CD4-positive, alpha-beta memory T cell (primary cell): Measurements from ENCODE around the gene SLC16A4. TPM values are rescaled to one million over a fixed set of nuclear protein-coding genes. Genes with fewer than 3 reads are reported as not detected.
"Not testable (repeated sequence)": the region's sequence is repeated elsewhere in the genome, so short reads cannot be mapped to it uniquely, and the experiment has no call there.

ENCODE experiments used
- CTCF ChIA-PET: fragments of 350-600 bp; sonication (Branson Sonifier 250); formaldehyde crosslinking; loops from one replicate; lab custom pipeline; 2021; ENCODE audit warnings: inconsistent platforms; ENCODE audit not compliant: partially characterized antibody; lab: Charles Lee
- POLR2A ChIA-PET: fragments of 350-600 bp; sonication (Branson Sonifier 250); formaldehyde crosslinking; loops from one replicate; lab custom pipeline; 2021; ENCODE audit not compliant: partially characterized antibody; lab: Charles Lee
- DNase-seq, 5 donors: peaks; one replicate each; pipeline versions ENCODE4 v3.0.0 to v3.0.0-alpha.2; 2020 to 2022; ENCODE audit warnings: mixed read lengths in 1 of 5
- H3K27ac ChIP-seq: one replicate; pipeline ENCODE4 v1.7.0; 2013; ENCODE audit warnings: low read depth, low read length
- H3K27me3 ChIP-seq: 2 replicates; pipeline ENCODE4 v1.7.0; 2013; ENCODE audit warnings: mild to moderate bottlenecking, low read length, moderate library complexity; ENCODE audit not compliant: insufficient read depth
- H3K36me3 ChIP-seq: 2 replicates; pipeline ENCODE4 v1.7.0; 2013; ENCODE audit warnings: mild to moderate bottlenecking, low read length, moderate library complexity; ENCODE audit not compliant: insufficient read depth
- H3K4me1 ChIP-seq: 2 replicates; pipeline ENCODE4 v1.7.0; 2013; ENCODE audit warnings: mild to moderate bottlenecking, low read length, moderate library complexity; ENCODE audit not compliant: insufficient read depth
- H3K4me3 ChIP-seq, 2 donors: one replicate each; pipeline ENCODE4 v1.7.0; 2013; ENCODE audit warnings: low read length in 2 of 2, mild to moderate bottlenecking in 1 of 2
- H3K9me3 ChIP-seq, 2 donors: one replicate each; pipeline ENCODE4 v1.7.0; 2013; ENCODE audit warnings: low read length in 2 of 2, control low read depth in 1 of 2; ENCODE audit not compliant: control insufficient read depth in 1 of 2
- H3K27ac Mint-ChIP-seq, 7 donors: one replicate each; pipeline ENCODE4 v1.8.0; 2020 to 2021; ENCODE audit warnings: mixed read lengths in 7 of 7, mild to moderate bottlenecking in 6 of 7, inconsistent platforms in 3 of 7, moderate library complexity in 3 of 7
- H3K27me3 Mint-ChIP-seq, 2 donors: one replicate each; pipeline ENCODE4 v1.8.0; 2020 to 2021; ENCODE audit warnings: mixed read lengths in 2 of 2
- H3K36me3 Mint-ChIP-seq, 2 donors: one replicate each; pipeline ENCODE4 v1.8.0; 2020 to 2021; ENCODE audit warnings: mixed read lengths in 2 of 2, inconsistent platforms in 1 of 2, mild to moderate bottlenecking in 1 of 2
- H3K4me1 Mint-ChIP-seq, 4 donors: one replicate each; pipeline ENCODE4 v1.8.0; 2020 to 2021; ENCODE audit warnings: mixed read lengths in 4 of 4, mild to moderate bottlenecking in 1 of 4
- H3K4me3 Mint-ChIP-seq, 8 donors: one replicate each; pipeline ENCODE4 v1.8.0; 2020 to 2021; ENCODE audit warnings: mixed read lengths in 8 of 8, mild to moderate bottlenecking in 7 of 8, moderate library complexity in 6 of 8, inconsistent platforms in 3 of 8
- H3K9me3 Mint-ChIP-seq, 8 donors: one replicate each; pipeline ENCODE4 v1.8.0; 2020 to 2021; ENCODE audit warnings: mixed read lengths in 8 of 8, mild to moderate bottlenecking in 5 of 8, inconsistent platforms in 3 of 8, moderate library complexity in 1 of 8
- intact Hi-C: fragments of 100-400 bp; cut with micrococcal nuclease; formaldehyde crosslinking; loops from one replicate; pipeline ENCODE4 v1.15.1; 2023
- polyA plus RNA-seq, 2 donors: library from polyadenylated mRNA; unstranded; fragments of 300-500 nt; fragmentation: Illumina TruSeq; gene quantifications; one replicate each; pipeline ENCODE4 v1.2.3, GENCODE V29; 2021
- total RNA-seq, 2 experiments: library from RNA; stranded (reverse); gene quantifications; one replicate each; pipeline ENCODE4 v1.2.3, GENCODE V29; 2021

Gene SLC16A4
- total and polyA plus RNA-seq, 4 experiments from 2014 or later: 0.29 to 0.90 (median 0.56) TPM

DNA sequence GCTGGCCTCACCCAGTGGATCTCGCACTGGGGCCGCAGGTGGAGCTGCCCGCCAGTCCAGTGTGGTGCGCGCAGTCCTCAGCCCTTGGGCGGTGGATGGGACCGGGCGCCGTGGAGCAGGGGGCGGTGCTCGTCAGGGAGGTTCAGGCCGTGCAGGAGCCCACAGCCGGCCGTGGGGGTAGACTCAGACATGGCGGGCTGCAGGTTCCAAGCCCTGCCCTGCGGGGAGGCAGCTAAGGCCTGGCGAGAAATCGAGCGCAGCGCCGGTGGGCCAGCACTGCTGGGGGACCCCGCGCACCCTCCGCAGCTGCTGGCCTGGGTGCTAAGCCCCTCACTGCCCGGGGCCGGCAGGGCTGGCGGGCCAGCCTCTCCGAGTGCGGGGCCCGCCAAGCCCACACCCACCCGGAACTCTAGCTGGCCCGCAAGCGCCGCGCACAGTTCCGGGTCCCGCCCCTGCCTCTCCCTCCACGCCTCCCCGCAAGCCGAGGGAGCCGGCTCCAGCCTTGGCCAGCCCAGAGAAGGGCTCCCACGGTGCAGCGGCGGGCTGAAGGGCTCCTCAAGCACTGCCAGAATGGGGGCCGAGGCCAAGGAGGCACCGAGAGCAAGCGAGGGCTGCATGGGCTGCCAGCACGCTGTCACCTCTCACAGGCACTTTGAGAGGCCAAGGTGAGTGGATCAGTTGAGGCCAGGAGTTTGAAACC lies 5.6 kb upstream of the SLC16A4 start:
- intact Hi-C loops, H3K27ac ChIP-seq, H3K27ac Mint-ChIP-seq, H3K4me3 Mint-ChIP-seq, H3K9me3 Mint-ChIP-seq, POLR2A ChIA-PET, DNase-seq, H3K4me1 ChIP-seq, H3K4me1 Mint-ChIP-seq, CTCF ChIA-PET, H3K9me3 ChIP-seq, H3K27me3 Mint-ChIP-seq, H3K27me3 ChIP-seq, H3K4me3 ChIP-seq: not testable (repeated sequence)
- peaks cover 26 to 31% of the 10 kb centered on the region in 2 donors for H3K36me3 Mint-ChIP-seq
- H3K36me3 ChIP-seq: peaks cover 12% of the 10 kb centered on the region

DNA sequence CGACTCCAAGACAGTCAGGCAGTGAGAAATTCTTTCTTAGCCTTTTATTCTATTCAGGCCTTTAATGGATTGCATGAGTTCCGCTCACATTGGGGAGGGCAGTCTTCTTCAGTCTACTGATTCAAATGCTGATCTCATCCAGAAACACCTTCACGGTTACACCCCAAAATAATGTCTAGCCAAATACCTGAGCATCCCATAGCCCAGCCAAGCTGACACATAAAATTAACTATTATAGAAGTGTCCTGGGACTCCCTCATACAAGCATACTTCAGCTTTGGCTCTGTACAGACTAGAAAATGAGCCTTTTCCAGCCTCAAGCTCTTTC lies 3.6 kb upstream of the SLC16A4 start:
- Mint-ChIP-seq H3K4me3 (no peak overlapping the region), H3K27ac (no peak overlapping the region)
- POLR2A ChIA-PET: no interaction called here

DNA sequence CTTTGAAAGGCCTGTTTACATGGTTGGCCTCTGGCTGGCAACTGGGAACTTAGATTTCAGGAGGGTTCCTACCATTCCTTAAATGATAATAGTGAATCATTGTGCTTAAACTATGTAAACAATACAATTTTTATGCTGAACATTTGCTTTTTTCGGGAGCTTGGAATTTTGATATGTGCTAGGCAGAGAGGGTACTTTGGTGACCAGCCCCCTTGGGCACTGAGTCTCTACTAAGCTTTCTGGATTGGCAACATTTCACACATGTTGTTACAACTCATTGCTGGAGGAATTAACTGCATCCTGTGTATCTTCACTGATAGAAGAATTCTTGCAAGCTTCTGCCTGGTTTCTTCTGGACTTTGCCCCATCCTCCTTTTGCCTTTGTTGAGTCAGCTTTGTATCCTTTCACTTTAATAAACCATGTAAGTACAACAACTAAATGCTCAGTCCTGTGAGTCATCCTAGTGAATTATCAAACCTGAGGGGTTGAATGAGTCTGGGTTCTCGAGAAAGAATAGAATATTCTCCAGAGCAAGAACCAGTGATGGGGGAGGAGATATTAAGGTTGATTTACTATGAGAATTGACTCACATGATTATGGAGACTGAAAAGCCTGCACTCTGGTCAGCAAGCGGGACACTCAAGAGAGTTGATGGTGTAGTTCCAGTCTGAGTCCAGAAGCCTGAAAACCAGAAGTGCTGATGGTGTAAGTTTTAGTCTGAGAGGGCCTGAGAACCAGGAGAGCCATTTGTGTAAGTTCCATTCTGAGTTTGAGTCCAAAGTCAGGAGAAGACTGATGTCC lies 3.1 kb upstream of the SLC16A4 start:
- DNase-seq: no peak
- H3K4me1 ChIP-seq: no peaks in the 10 kb centered on the region
- Mint-ChIP-seq H3K9me3 (no peaks in the 10 kb centered on the region), H3K4me1 (no peaks in the 10 kb centered on the region), H3K4me3 (no peak overlapping the region), H3K27me3 (no peaks in the 10 kb centered on the region), H3K27ac (peak overlapping the region in 1 of 7 donors; percentile 36), H3K36me3 (peaks cover 18 to 23% of the 10 kb centered on the region in 2 donors)
- no peaks in the 10 kb centered on the region for H3K9me3 ChIP-seq
- intact Hi-C loops: no loop called here
- ChIA-PET CTCF (interaction anchor here (1.2 to 1.3 kb wide), 2 partner anchors 186 to 191 kb away, joined by 4 to 5 read pairs; no protein-coding TSS in a partner anchor), POLR2A (interaction anchor here (0.9 kb wide), 1 partner anchor 13 kb away, joined by 3 read pairs; no protein-coding TSS in a partner anchor)
- no peaks in the 10 kb centered on the region for H3K36me3 ChIP-seq
- H3K27ac ChIP-seq: no peak overlapping the region
- no peak overlapping the region for H3K4me3 ChIP-seq
- H3K27me3 ChIP-seq: no peaks in the 10 kb centered on the region

More for the DNA sequence above, 3.6 kb upstream of the SLC16A4 start:
- no peaks in the 10 kb centered on the region for H3K4me1 Mint-ChIP-seq
- H3K9me3 Mint-ChIP-seq: no peaks in the 10 kb centered on the region
- Histone ChIP-seq H3K4me3 (no peak overlapping the region), H3K4me1 (no peaks in the 10 kb centered on the region), H3K36me3 (peaks cover 2% of the 10 kb centered on the region), H3K27ac (no peak overlapping the region), H3K27me3 (no peaks in the 10 kb centered on the region), H3K9me3 (no peaks in the 10 kb centered on the region)
- no peaks in the 10 kb centered on the region for H3K27me3 Mint-ChIP-seq
- DNase-seq: no peak
- intact Hi-C loops: no loop called here
- H3K36me3 Mint-ChIP-seq: peaks cover 18 to 23% of the 10 kb centered on the region in 2 donors
- CTCF ChIA-PET: interaction anchor here (1.2 kb wide), 1 partner anchor 187 kb away, joined by 5 read pairs; no protein-coding TSS in a partner anchor

DNA sequence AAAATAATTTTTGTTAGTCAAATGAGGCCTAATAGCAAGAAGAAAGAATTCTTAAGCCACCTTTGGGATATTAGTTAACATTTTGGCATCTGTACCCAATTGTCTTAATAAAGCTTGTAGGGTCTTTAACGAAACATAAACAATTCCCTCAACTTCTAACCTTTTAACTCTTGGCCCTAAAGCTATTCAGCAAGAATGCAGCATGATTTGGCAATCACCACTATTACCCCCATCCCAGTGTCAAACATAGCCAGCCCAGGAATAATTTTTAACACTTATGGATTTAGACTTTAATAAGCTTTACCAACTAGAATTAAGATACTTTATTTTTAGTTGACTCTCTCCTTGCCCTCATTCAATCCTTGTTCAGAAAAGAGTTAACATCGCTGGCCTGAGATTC lies 2.5 kb upstream of the SLC16A4 start:
- no peaks in the 10 kb centered on the region for H3K4me1 Mint-ChIP-seq
- Histone ChIP-seq H3K4me3 (no peak overlapping the region), H3K9me3 (no peaks in the 10 kb centered on the region), H3K27me3 (no peaks in the 10 kb centered on the region), H3K27ac (no peak overlapping the region), H3K36me3 (no peaks in the 10 kb centered on the region), H3K4me1 (no peaks in the 10 kb centered on the region)
- ChIA-PET CTCF (interaction anchor here (1.2 to 1.3 kb wide), 2 partner anchors 186 to 190 kb away, joined by 4 to 5 read pairs; no protein-coding TSS in a partner anchor), POLR2A (interaction anchor here (0.9 kb wide), 1 partner anchor 12 kb away, joined by 3 read pairs; no protein-coding TSS in a partner anchor)
- intact Hi-C loops: no loop called here
- H3K27ac Mint-ChIP-seq: no peak overlapping the region
- H3K36me3 Mint-ChIP-seq: peaks cover 16 to 21% of the 10 kb centered on the region in 2 donors
- H3K27me3 Mint-ChIP-seq: no peaks in the 10 kb centered on the region
- no peak overlapping the region for H3K4me3 Mint-ChIP-seq
- DNase-seq: no peak
- no peaks in the 10 kb centered on the region for H3K9me3 Mint-ChIP-seq

DNA sequence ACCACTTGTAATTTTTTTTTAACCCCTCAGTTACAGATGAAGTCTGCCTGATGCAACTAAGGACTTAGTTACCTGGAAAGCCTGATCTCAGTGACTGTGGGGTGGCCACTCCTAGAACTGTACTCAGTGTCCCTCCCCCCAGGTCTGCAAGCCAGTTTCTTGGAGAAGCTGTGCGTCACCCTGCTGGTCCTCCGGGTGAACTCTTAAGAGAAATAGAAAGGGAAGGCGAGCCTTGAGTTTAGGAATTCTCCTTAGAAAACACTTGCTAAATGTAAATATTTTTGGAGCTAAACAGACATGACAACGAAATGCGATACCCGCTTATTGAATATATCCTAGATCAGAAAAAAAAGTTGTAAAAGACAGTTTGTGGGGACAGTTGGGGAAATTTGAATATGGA lies 730 bp downstream of the SLC16A4 start:
- Mint-ChIP-seq H3K36me3 (peaks cover 7 to 9% of the 10 kb centered on the region in 2 donors), H3K4me3 (no peak overlapping the region), H3K27ac (peak overlapping the region in 2 of 7 donors; percentile 28 to 68), H3K4me1 (peaks cover 0 to 10% (median 2%) of the 10 kb centered on the region in 4 donors), H3K27me3 (no peaks in the 10 kb centered on the region), H3K9me3 (no peaks in the 10 kb centered on the region)
- CTCF ChIA-PET: no interaction called here
- intact Hi-C loops: no loop called here
- no peaks in the 10 kb centered on the region for H3K4me1 ChIP-seq
- no peak overlapping the region for H3K4me3 ChIP-seq
- H3K9me3 ChIP-seq: no peaks in the 10 kb centered on the region
- POLR2A ChIA-PET: no interaction called here
- no peak overlapping the region for H3K27ac ChIP-seq
- no peak for DNase-seq
- no peaks in the 10 kb centered on the region for H3K36me3 ChIP-seq
- H3K27me3 ChIP-seq: no peaks in the 10 kb centered on the region

DNA sequence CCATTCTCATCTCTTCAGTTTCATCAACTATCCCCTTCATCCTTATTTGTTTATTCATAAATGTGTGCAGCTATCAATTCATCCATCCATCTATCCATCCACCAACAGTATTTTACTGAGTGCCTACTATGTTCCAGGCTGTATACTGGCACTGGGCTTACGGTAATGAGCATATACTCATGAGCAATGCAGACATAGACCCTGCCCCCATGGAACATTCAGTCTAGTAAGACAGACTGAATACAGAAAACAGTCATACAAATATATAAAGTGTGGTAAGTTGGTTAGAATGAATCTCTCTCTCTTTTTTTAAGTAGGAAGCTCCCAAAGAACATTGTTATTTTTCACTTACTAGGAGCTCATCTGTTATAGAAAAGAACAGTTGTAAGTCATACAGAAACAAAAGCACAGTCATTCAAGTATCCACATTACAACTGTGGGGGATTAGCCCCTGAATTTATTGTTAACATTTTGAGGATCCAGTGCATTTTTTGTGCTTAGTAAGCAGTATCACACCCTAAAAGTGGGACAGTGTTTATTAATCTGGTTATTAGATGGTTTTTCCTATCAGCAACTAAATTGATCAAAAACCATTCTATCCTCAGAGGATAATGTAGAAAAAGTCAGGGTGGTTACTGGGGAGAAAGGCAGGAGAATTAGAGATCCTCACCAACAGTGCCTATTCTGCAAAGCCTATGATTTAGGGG lies 3.6 kb downstream of the SLC16A4 start:
- DNase-seq: no peak
- no peak overlapping the region for H3K27ac Mint-ChIP-seq
- POLR2A ChIA-PET: interaction anchor here (0.9 kb wide), 1 partner anchor 21 kb away, joined by 4 read pairs; no protein-coding TSS in a partner anchor

More for the DNA sequence above, 3.6 kb downstream of the SLC16A4 start:
- CTCF ChIA-PET: interaction anchor here (1.0 to 3.2 kb wide), 2 partner anchors 25 to 108 kb away, joined by 3 to 17 read pairs; no protein-coding TSS in a partner anchor
- peaks cover 0 to 2% of the 10 kb centered on the region in 2 donors for H3K36me3 Mint-ChIP-seq
- H3K9me3 ChIP-seq: no peaks in the 10 kb centered on the region
- H3K27ac ChIP-seq: no peak overlapping the region
- H3K9me3 Mint-ChIP-seq: peaks cover 0 to 2% (median 0%) of the 10 kb centered on the region in 8 donors
- peaks cover 12% of the 10 kb centered on the region for H3K4me1 ChIP-seq
- intact Hi-C loops: no loop called here
- peaks cover 12 to 32% (median 21%) of the 10 kb centered on the region in 4 donors for H3K4me1 Mint-ChIP-seq
- H3K4me3 Mint-ChIP-seq: no peak overlapping the region
- H3K4me3 ChIP-seq: no peak overlapping the region
- H3K27me3 ChIP-seq: no peaks in the 10 kb centered on the region
- no peaks in the 10 kb centered on the region for H3K27me3 Mint-ChIP-seq
- H3K36me3 ChIP-seq: no peaks in the 10 kb centered on the region
